ENCODE measurements around the gene ATXN1. TPM values are rescaled to one million over a fixed set of nuclear protein-coding genes. Genes with fewer than 3 reads are reported as not detected.

Gene ATXN1
- total RNA-seq, 1 experiment from 2014 or later, result 8.1 TPM

- CTCF ChIA-PET, result no interaction called here
- H3K9me3 Mint-ChIP-seq, result no peaks in the 10 kb centered on the region
- H3K4me1 Mint-ChIP-seq, result peaks cover 16% of the 10 kb centered on the region; the same call in 1 of the 2 replicates
- ATAC-seq (no peak), DNase-seq (ENCODE audit: low spot score) (no peak)
- no peak overlapping the region for H3K27ac Mint-ChIP-seq
- POLR2A ChIA-PET, result no interaction called here
- no peaks in the 10 kb centered on the region for H3K36me3 Mint-ChIP-seq
- no peak overlapping the region for H3K4me3 Mint-ChIP-seq
- no peaks in the 10 kb centered on the region for H3K27me3 Mint-ChIP-seq (ENCODE audit: low read depth)
- TF ChIP-seq ZNF281 (CRISPR knock-in tag; IDR thresholded peaks at IDR 0.05) (no peak), SMAD4 (CRISPR knock-in tag; IDR thresholded peaks at IDR 0.05) (no peak)
Observed at GRCh38 chr6:16429669-16430068, 331.6 kb downstream of the ATXN1 start.

- ChIA-PET CTCF (no interaction called here), POLR2A (interaction anchor here (0.6 kb wide), 1 partner anchor 12 kb away, joined by 3 read pairs; no protein-coding TSS in a partner anchor)
- peaks cover 7% of the 10 kb centered on the region; the same call in 1 of the 2 replicates for H3K4me1 Mint-ChIP-seq
- no peak overlapping the region for H3K4me3 Mint-ChIP-seq
- H3K27ac Mint-ChIP-seq, result no peak overlapping the region
- no peaks in the 10 kb centered on the region for H3K9me3 Mint-ChIP-seq
- no peaks in the 10 kb centered on the region for H3K36me3 Mint-ChIP-seq
- ATAC-seq, result no peak
- H3K27me3 Mint-ChIP-seq (ENCODE audit: low read depth), result no peaks in the 10 kb centered on the region
- DNase-seq (ENCODE audit: low spot score), result no peak
- no peak for TF ChIP-seq JUN (CRISPR knock-in tag; IDR thresholded peaks at IDR 0.05)
- no peak for TF ChIP-seq USF2 (CRISPR knock-in tag; IDR thresholded peaks at IDR 0.05)
- no peak for TF ChIP-seq IRF2 (CRISPR knock-in tag; IDR thresholded peaks at IDR 0.05; ENCODE audit: borderline replicate concordance, low read depth)
- no peak for TF ChIP-seq NR1H2 (CRISPR knock-in tag; IDR thresholded peaks at IDR 0.05)
- no peak for TF ChIP-seq ATF2 (CRISPR knock-in tag; IDR thresholded peaks at IDR 0.05; ENCODE audit: borderline replicate concordance, low read depth)
- no peak for TF ChIP-seq CDX4 (CRISPR knock-in tag; IDR thresholded peaks at IDR 0.05; ENCODE audit: borderline replicate concordance)
- TF ChIP-seq ZNF423 (CRISPR knock-in tag; IDR thresholded peaks at IDR 0.05), result no peak
- TF ChIP-seq MAX (CRISPR knock-in tag; IDR thresholded peaks at IDR 0.05), result no peak
Observed at GRCh38 chr6:16427124-16427523, 334.1 kb downstream of the ATXN1 start.

- Mint-ChIP-seq H3K27me3 (ENCODE audit: low read depth) (no peaks in the 10 kb centered on the region), H3K36me3 (no peaks in the 10 kb centered on the region), H3K27ac (no peak overlapping the region), H3K4me3 (no peak overlapping the region), H3K4me1 (peaks cover 4% of the 10 kb centered on the region), H3K9me3 (no peaks in the 10 kb centered on the region)
- ChIA-PET CTCF (interaction anchor here (1.4 kb wide), 1 partner anchor 140 kb away, joined by 5 read pairs; no protein-coding TSS in a partner anchor), POLR2A (no interaction called here)
- DNase-seq (ENCODE audit: low spot score) (no peak), ATAC-seq (no peak)
- no peak for TF ChIP-seq NR3C1 (CRISPR knock-in tag; conservative IDR thresholded peaks at IDR 0.05; ENCODE audit: low read depth)
- no peak for TF ChIP-seq USF1 (CRISPR knock-in tag; IDR thresholded peaks at IDR 0.05)
- no peak for TF ChIP-seq PREB (CRISPR knock-in tag; IDR thresholded peaks at IDR 0.05; ENCODE audit: borderline replicate concordance)
- no peak for TF ChIP-seq USF2 (CRISPR knock-in tag; IDR thresholded peaks at IDR 0.05)
- TF ChIP-seq ATF3 (CRISPR knock-in tag; conservative IDR thresholded peaks at IDR 0.05), result no peak
- no peak for TF ChIP-seq CDX4 (CRISPR knock-in tag; IDR thresholded peaks at IDR 0.05; ENCODE audit: borderline replicate concordance)
- TF ChIP-seq MYBL2 (CRISPR knock-in tag; IDR thresholded peaks at IDR 0.05), result no peak
- no peak for TF ChIP-seq ERG (CRISPR knock-in tag; IDR thresholded peaks at IDR 0.05)
- no peak for TF ChIP-seq ZNF423 (CRISPR knock-in tag; IDR thresholded peaks at IDR 0.05)
- no peak for TF ChIP-seq ZNF317 (CRISPR knock-in tag; IDR thresholded peaks at IDR 0.05; ENCODE audit: borderline replicate concordance, low read depth)
- no peak for TF ChIP-seq NR1H2 (CRISPR knock-in tag; IDR thresholded peaks at IDR 0.05)
- TF ChIP-seq CREM (CRISPR knock-in tag; IDR thresholded peaks at IDR 0.05), result no peak
Observed at GRCh38 chr6:16425881-16426615, 335.2 kb downstream of the ATXN1 start.

Measured in WTC11 (cell line).